ENCODE results near the gene RIN3.

GRCh38 chr14:92482621-92483319 lies 30.8 kb upstream of the RIN3 start:
- no peak for TF ChIP-seq CTCF (IDR thresholded peaks at IDR 0.05)
- TF ChIP-seq ZFX (IDR thresholded peaks at IDR 0.05; ENCODE audit: borderline replicate concordance), result no peak
